Endodermal cell (in vitro differentiated cells): Measurements from ENCODE around the gene NALF2. TPM values are rescaled to one million over a fixed set of nuclear protein-coding genes. Genes with fewer than 3 reads are reported as not detected.
A peak's percentile ranks its signal among the peaks of the same experiment; 100 is the strongest.

Experiments used
- DNase-seq: peaks from one replicate; pipeline ENCODE4 v3.0.0-alpha.2; 2017
- H3K27ac ChIP-seq: 2 replicates; pipeline ENCODE4 v1.5.1; 2013; ENCODE audit warnings: mild to moderate bottlenecking, low read depth, low read length, moderate library complexity
- H3K27me3 ChIP-seq: 2 replicates; pipeline ENCODE4 v1.6.1; 2013; ENCODE audit warnings: mild to moderate bottlenecking, low read length, moderate library complexity; ENCODE audit not compliant: insufficient read depth, control insufficient read depth, poor library complexity, severe bottlenecking
- H3K36me3 ChIP-seq: 2 replicates; pipeline ENCODE4 v1.7.0; 2013; ENCODE audit warnings: mild to moderate bottlenecking, low read length, moderate library complexity; ENCODE audit not compliant: control insufficient read depth, insufficient read depth
- H3K4me1 ChIP-seq: one replicate; pipeline ENCODE4 v1.7.0; 2013; ENCODE audit warnings: low read length; ENCODE audit not compliant: control insufficient read depth, insufficient read depth
- H3K4me3 ChIP-seq: 2 replicates; pipeline ENCODE4 v1.5.1; 2013; ENCODE audit warnings: mild to moderate bottlenecking, low read length, moderate library complexity
- H3K9ac ChIP-seq: 2 replicates; pipeline ENCODE4 v1.6.1; 2013; ENCODE audit warnings: mild to moderate bottlenecking, low read length, moderate library complexity; ENCODE audit not compliant: poor library complexity, severe bottlenecking; ENCODE audit errors: extremely low read depth
- H3K9me3 ChIP-seq: 2 replicates; pipeline ENCODE4 v1.6.1; 2013; ENCODE audit warnings: mild to moderate bottlenecking, low read length, moderate library complexity; ENCODE audit not compliant: control insufficient read depth
- H3K27ac Mint-ChIP-seq: 2 replicates; pipeline ENCODE4 v1.8.0; 2020; ENCODE audit warnings: mixed read lengths
- H3K27me3 Mint-ChIP-seq: 2 replicates; pipeline ENCODE4 v1.8.0; 2021; ENCODE audit warnings: mild to moderate bottlenecking, mixed read lengths; ENCODE audit not compliant: insufficient read depth
- H3K36me3 Mint-ChIP-seq: 2 replicates; pipeline ENCODE4 v1.8.0; 2020; ENCODE audit warnings: low read depth, mixed read lengths
- H3K4me1 Mint-ChIP-seq: 2 replicates; pipeline ENCODE4 v1.8.0; 2020; ENCODE audit warnings: mixed read lengths
- H3K4me3 Mint-ChIP-seq: 2 replicates; pipeline ENCODE4 v1.8.0; 2020; ENCODE audit warnings: mild to moderate bottlenecking, moderate library complexity, mixed read lengths
- H3K9me3 Mint-ChIP-seq: 2 replicates; pipeline ENCODE4 v1.8.0; 2020; ENCODE audit warnings: mild to moderate bottlenecking, mixed read lengths
- WGBS, 2 experiments: methylation state at CpG; one replicate each; pipeline versions ENCODE4 v1.1.5 to v1.1.7; 2013; ENCODE audit warnings: missing lambda C conversion rate in 2 of 2, mixed read lengths in 1 of 2; ENCODE audit not compliant: insufficient coverage in 1 of 2, insufficient read length in 1 of 2; 5-methylcytosine and 5-hydroxymethylcytosine counted together
- long read RNA-seq, 4 experiments: library from polyadenylated mRNA in 2 of 4; library from RNA in 1 of 4; library from capped mRNA in 1 of 4; stranded (forward) in 3 of 4; unstranded in 1 of 4; transcript quantifications; one replicate each; pipeline ENCODE4 v2.0.0, GENCODE V29; 2020 to 2021; ENCODE audit warnings: inconsistent platforms in 1 of 4
- polyA plus RNA-seq, 2 experiments: library from polyadenylated mRNA; stranded (reverse); fragments of 50-300 nt; gene quantifications; one replicate each; pipeline ENCODE4 v1.2.3, GENCODE V29; 2013
- total RNA-seq, 2 donors: library from RNA; stranded (reverse); fragmentation: NEBNext Ultra II Directional in 1 of 2; extraction: Animal tissue kit (Norgen Biotek cat#: 25700) in 1 of 2; gene quantifications; 2 replicates in 1 of 2; 3 replicates in 1 of 2; pipeline ENCODE4 v1.2.1, GENCODE V29; 2021
- TF ChIP-seq, protein P1 (sequence below): fragments of 200-600 bp; sonication (generic); conservative IDR thresholded peaks from 2 replicates; pipeline ENCODE4 v1.5.0; 2021; ENCODE audit warnings: antibody characterized with exemption, mild to moderate bottlenecking

NALF2 gene
- total RNA-seq = 10 to 100 TPM; 43.1 to 56.4 TPM
- 6.1 TPM for polyA plus RNA-seq (2013, experiment 1 of 2)
- polyA plus RNA-seq (2013, experiment 2 of 2) = 6.5 TPM
- long read RNA-seq, experiment 1, full-length matches to known transcripts = 7 of 51 reads
- long read RNA-seq, experiment 1, partial matches to known transcripts = 0 of 51 reads
- long read RNA-seq, experiment 1, other reads (novel, unspliced or antisense) = 44 of 51 reads
- long read RNA-seq, experiment 2, full-length matches to known transcripts = 54 of 88 reads
- long read RNA-seq, experiment 2, partial matches to known transcripts = 15 of 88 reads
- long read RNA-seq, experiment 2, other reads (novel, unspliced or antisense) = 19 of 88 reads
- long read RNA-seq, experiment 3, partial matches to known transcripts = 10 of 12 reads
- long read RNA-seq, experiment 3, other reads (novel, unspliced or antisense) = 2 of 12 reads
- long read RNA-seq, experiment 4, partial matches to known transcripts = 0 of 3 reads
- long read RNA-seq, experiment 4, other reads (novel, unspliced or antisense) = 3 of 3 reads

DNA sequence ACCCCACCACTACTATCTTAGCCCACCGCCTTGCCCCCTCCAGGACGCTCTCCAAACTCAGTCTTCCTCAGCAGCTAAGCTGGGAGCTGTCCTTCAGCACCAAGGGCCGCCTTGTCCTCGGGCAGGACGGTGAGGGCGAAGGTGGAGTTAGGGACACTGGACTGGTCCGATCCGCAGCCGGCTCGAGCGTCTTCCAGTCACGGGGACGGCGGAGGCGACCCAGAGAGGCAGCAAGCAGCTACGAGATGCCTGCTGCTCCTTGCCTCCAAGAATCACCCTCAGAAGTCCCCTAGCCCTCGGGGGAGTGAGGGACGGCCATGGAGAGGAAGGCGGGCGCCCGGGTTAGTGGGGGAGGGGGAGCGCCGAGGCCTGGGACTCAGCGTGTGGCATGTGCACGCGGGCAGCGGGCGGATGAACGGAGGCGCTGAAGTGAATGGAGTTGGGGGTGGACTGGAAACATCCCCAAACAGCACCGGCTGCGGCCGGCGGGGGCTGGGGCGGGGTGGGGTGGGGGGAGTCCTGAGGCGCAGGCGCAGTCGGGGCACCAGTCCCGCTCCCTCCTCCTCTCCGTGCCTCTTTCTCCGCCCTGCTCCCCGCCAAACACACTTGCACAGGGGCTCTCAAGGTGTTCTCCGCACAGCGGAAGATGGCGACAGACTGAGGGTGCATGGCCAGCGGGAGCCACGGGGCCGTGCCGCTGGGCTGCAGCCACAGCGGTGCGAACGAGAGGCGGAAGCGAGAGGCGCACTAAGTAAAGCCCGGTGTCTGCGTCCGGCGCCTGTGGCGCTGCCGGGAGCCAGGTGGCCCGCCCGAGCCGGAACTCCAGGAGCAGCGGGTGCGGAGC is at the start of gene NALF2:
Gene NALF2, plus strand, starts transcription at position 545 of the 844 bp plus-strand sequence. CDS start 957 bp downstream, outside the sequence.
- Histone ChIP-seq H3K9me3 (no peaks in the 10 kb centered on the region), H3K4me3 (peak within 1 kb of the TSS; percentile 85), H3K9ac (no peak within 1 kb of the TSS), H3K27ac (no peak within 1 kb of the TSS), H3K4me1 (no peaks in the 10 kb centered on the region), H3K36me3 (peaks cover 22% of the 10 kb centered on the region), H3K27me3 (no peaks in the 10 kb centered on the region)
- H3K36me3 Mint-ChIP-seq = peaks cover 29% of the 10 kb centered on the region
- peaks cover 10% of the 10 kb centered on the region for H3K27me3 Mint-ChIP-seq
- H3K27ac Mint-ChIP-seq = no peak within 1 kb of the TSS
- peak; percentile 93 for DNase-seq
- TF ChIP-seq, protein P1, sequence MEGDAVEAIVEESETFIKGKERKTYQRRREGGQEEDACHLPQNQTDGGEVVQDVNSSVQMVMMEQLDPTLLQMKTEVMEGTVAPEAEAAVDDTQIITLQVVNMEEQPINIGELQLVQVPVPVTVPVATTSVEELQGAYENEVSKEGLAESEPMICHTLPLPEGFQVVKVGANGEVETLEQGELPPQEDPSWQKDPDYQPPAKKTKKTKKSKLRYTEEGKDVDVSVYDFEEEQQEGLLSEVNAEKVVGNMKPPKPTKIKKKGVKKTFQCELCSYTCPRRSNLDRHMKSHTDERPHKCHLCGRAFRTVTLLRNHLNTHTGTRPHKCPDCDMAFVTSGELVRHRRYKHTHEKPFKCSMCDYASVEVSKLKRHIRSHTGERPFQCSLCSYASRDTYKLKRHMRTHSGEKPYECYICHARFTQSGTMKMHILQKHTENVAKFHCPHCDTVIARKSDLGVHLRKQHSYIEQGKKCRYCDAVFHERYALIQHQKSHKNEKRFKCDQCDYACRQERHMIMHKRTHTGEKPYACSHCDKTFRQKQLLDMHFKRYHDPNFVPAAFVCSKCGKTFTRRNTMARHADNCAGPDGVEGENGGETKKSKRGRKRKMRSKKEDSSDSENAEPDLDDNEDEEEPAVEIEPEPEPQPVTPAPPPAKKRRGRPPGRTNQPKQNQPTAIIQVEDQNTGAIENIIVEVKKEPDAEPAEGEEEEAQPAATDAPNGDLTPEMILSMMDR = peak; percentile 73
- H3K4me1 Mint-ChIP-seq = peaks cover 9% of the 10 kb centered on the region
- H3K9me3 Mint-ChIP-seq = peaks cover 40% of the 10 kb centered on the region
- peak within 1 kb of the TSS; percentile 76 for H3K4me3 Mint-ChIP-seq
- 1% methylated on average over 49 of the region's 66 CpGs; no CpG with 5 or more reads in 1 of the 2 experiments for WGBS, 2 experiments

DNA sequence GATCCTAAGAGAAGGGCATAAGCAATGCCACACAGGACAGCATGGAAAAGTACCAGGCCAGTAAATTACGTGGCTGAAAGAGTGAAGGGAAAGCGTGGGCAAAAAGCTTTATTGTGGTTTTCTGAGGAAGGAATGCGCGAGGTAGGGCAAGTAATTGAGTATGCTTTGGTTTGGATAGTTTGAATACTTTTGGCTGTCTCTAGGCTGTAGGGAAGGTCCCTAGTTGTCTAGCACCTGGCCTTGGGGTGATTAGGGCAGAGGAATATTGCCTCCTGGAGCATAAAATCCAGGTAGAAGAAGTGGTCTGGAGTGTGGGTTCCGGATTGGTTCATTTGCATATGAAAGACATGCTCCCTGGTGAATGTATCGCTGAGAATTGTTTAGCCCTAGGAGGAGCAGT is 46.4 kb upstream of the NALF2 start:
- Histone ChIP-seq H3K4me1 (no peaks in the 10 kb centered on the region), H3K9ac (no peak overlapping the region), H3K9me3 (peaks cover 6% of the 10 kb centered on the region), H3K27me3 (no peaks in the 10 kb centered on the region), H3K4me3 (no peak overlapping the region), H3K36me3 (no peaks in the 10 kb centered on the region), H3K27ac (no peak overlapping the region)
- TF ChIP-seq, protein P1 = no peak
- Mint-ChIP-seq H3K27ac (no peak overlapping the region), H3K27me3 (peaks cover 1% of the 10 kb centered on the region), H3K4me1 (no peaks in the 10 kb centered on the region), H3K9me3 (peaks cover 46% of the 10 kb centered on the region), H3K4me3 (no peak overlapping the region), H3K36me3 (no peaks in the 10 kb centered on the region)
- 97 to 100% methylated on average over 2 to 6 of the region's 6 CpGs for WGBS, 2 experiments
- DNase-seq = no peak

- peaks cover 6% of the 10 kb centered on the region for H3K9me3 ChIP-seq
- Mint-ChIP-seq H3K27me3 (peaks cover 1% of the 10 kb centered on the region), H3K9me3 (peaks cover 60% of the 10 kb centered on the region), H3K27ac (no peak overlapping the region), H3K4me1 (no peaks in the 10 kb centered on the region), H3K4me3 (no peak overlapping the region), H3K36me3 (no peaks in the 10 kb centered on the region)
- H3K4me3 ChIP-seq = no peak overlapping the region
- no peaks in the 10 kb centered on the region for H3K36me3 ChIP-seq
- TF ChIP-seq, protein P1 = no peak
- H3K4me1 ChIP-seq = no peaks in the 10 kb centered on the region
- 75 to 80% methylated on average over 1 of the region's 1 CpG for WGBS, 2 experiments
- H3K27ac ChIP-seq = no peak overlapping the region
- DNase-seq = no peak
- no peak overlapping the region for H3K9ac ChIP-seq
- H3K27me3 ChIP-seq = no peaks in the 10 kb centered on the region
Observed at GRCh38 chrX:69466546-69466945, 37.6 kb upstream of the NALF2 start.
